ENCODE data around the gene TM2D3.
"Not testable (repeated sequence)": the region's sequence is repeated elsewhere in the genome, so short reads cannot be mapped to it uniquely, and the experiment has no call there.

The TM2D3 gene

DNA sequence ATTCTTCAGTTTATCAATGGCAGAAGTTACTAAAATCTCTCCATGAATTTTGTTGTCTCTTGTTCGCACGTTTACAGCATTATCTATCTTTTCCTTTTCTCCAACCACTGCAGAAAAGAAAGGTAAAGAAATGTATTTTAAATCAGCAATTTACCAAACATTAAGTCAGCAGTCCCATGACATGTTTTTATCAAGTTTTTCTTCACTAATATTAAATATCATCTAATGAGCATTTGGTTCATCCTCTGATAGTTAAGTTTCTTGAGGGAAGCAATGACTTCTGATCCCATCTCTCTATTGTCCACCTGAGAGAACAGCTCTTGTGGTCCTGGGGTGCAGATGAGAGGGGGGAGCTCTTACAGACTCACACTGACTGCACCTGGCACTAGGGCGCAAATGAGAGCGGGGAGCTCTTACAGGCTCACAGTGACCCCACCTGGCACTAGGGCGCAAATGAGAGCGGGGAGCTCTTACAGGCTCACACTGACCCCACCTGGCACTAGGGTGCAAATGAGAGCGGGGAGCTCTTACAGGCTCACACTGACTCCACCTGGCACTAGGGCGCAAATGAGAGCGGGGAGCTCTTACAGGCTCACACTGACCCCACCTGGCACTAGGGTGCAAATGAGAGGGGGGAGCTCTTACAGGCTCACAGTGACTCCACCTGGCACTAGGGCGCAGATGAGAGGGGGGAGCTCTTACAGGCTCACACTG lies 2.6 kb upstream of the TM2D3 start:
- DNase-seq = not testable (repeated sequence)

DNA sequence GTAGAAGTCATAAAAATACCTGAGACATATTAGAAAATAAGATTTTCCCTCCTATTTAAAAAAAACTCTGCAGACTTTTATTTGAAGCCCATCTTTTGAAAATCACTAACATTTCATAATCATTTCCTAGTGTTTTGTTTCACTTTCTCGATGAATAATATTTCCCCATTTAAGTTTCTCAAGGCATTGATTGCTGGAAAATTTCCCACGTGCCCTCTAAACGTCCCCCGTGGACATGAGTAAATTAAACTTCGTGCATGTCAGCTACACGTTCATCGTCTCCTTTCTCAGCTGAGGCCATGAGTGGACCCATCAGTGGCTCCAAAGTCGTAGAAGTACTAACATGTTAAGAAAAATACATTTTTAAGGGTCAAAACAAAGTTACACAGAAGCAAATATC lies 2.0 kb upstream of the TM2D3 start:
- DNase-seq = no peak

DNA sequence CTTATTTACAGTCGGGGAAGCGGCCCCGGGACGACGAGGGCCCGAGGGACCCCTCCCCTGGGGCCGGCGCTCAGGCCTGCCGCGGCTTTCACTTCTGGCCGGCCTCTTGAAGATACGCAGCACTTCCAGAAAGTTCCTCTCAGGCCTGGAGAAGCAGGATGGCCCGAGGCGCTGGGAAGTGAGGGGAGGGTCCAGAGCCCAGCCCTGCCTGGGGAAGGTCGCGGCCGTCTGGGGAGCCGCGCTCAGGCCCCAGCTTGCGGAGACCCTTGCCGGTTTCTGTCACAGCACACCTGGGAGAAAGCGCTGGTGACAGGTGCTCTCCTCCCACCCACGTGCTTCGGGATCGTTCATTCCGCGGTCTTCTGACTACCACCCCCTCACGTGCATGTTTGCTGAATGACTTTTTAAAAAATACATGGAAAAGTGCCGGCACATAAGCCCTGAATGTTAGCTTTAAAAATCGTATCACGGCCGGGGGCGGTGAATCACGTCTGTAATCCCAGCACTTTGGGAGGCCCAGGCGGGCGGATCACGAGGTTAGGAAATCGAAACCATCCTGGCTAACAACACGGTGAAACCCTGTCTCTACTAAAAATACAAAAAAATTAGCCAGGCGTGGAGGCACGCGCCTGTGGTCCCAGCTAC lies 727 bp upstream of the TM2D3 start:
- DNase-seq = peak in 1 of 2 experiments; percentile 59

DNA sequence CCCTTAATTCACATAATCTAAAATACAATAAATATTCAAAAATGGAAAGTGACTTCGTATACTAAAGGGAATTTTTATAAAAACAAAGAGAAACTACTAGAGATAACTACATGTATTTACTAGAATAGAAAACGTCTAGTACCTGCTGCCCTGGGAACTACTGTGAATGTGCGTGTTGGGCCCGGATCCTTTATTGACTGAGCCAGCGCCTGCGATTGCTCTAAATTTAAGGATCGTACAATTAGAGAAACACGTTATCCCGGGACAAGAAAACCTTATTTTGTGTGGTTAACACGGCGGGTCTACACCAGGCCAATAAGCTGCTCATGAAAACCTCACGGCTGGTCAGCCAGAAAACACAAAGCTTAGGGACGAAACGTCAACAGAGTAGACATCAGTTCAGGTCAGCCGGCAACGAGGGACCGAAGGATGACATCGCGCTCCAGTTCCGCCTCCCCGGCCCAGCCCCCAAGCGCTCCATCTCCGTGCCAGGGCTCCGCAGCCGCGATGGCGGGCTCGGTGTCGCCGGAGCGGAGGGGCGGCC lies 555 bp downstream of the TM2D3 start:
- peak in 1 of 2 experiments; percentile 77 for DNase-seq

GRCh38 chr15:101650145-101650544 lies 2.0 kb downstream of the TM2D3 start:
- DNase-seq = peak in 1 of 2 experiments; percentile 20

- DNase-seq = peak in 1 of 2 experiments; percentile 12
These were observed 3.8 kb downstream of the TM2D3 start for GRCh38 chr15:101648356-101648755.

DNA sequence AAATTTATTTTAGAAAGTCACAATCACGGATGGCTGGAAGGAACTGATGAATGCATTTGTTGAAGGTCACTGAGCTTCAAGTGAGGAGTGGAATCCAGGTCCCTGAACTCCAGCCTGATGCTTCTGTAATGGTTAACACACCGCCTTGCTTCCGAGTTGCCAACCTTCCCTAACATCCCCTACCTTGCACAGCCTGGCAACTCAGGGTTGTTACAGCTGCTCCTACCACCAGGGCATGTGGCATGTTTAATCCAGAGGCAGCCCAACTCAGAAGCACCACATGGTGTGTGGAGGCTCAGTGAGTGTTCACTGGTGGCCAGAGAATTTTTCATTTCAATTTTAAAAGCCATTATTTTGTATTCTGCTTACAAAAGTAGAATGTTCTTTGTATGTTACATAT lies 4.9 kb downstream of the TM2D3 start:
- no peak for DNase-seq

DNA sequence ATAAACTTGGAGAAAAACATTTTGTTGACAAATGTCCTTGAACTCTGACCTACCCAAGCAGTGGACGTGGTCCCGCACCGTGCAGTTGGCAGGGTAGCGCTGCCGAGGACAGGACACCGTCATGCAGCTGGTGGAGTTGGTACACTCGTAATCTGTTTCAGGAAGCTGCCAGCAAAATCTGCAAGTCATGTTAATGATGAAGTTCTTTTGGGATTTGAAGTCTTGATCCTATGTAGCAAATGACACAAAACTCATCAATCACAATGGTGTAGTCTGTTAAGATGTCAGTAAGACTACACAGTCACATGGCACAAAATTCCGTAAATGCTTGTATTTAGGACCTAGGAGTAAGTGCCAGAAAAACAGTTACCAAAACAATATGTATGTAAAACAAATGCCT lies 5.5 kb downstream of the TM2D3 start:
- DNase-seq = no peak

DNA sequence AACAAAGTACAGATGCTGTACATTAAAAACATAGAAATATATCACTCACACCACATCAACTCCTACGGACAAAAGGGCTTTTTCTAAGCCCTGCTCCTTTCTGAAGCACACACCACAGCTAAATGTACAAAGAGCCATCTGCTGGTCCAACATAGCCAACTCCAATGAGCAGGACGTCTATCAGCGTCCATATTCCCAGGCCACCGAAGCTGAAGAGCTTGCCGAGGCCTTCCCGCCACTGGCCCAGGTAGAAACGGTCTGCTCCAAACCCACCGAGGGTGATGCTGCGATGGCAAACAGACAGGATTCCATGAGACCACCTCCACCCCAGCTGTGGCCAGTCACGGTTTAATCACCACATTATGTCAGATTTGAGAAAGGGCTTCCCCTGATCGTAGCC lies 9.8 kb downstream of the TM2D3 start:
- no peak for DNase-seq

DNA sequence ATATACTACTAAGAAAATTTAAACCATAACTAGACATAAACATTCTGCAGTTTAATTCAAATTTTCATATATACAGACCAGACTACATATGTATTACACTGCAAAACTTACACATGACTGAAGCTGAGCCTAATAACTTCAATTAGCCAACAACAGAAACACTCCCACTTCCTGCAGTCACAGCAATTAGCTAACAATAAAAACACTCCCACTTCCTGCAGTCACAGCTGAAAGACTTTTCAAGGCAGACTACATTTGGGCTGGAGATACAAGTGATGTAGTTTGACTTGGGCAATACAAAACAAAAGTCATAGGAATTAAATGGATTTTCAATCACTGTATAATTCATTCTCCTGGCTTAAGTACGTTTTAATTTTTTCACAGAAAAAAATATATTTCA lies 10.3 kb downstream of the TM2D3 start:
- DNase-seq = no peak

DNA sequence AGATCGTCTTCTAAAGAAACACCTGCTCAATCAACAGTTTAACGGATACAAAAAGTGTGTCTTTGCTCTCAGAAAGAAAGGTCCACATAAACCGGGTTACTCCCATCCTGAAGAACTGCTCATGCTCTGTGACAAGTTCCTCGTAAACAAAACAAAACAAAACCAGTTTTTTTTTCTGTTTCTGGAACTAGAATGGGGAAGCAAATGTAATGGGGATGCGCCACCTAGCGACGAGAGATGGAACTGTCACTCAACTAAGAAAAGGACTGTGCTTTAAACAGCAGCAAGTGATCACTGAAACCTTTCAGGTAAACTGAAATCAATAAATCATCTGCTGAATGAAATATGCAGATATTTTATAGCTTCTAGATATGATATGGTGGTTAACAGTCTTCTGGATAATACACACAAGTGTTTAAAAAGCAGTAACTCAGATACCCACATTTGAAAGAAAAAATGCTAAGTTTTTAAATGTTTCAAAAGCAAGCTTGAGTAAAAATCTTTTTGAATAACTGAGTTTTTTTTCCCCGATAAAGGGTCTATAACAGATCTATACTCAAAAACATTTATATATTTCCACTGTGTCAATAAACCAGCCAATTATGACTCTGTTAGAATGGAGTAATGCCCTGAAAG lies 10.9 kb downstream of the TM2D3 start:
- DNase-seq = peak; percentile 56 to 75

- DNase-seq = peak in 1 of 2 experiments; percentile 21
These were observed 12.5 kb downstream of the TM2D3 start for GRCh38 chr15:101639667-101640066.

GRCh38 chr15:101637919-101638318 lies 14.3 kb downstream of the TM2D3 start:
- no peak for DNase-seq

DNA sequence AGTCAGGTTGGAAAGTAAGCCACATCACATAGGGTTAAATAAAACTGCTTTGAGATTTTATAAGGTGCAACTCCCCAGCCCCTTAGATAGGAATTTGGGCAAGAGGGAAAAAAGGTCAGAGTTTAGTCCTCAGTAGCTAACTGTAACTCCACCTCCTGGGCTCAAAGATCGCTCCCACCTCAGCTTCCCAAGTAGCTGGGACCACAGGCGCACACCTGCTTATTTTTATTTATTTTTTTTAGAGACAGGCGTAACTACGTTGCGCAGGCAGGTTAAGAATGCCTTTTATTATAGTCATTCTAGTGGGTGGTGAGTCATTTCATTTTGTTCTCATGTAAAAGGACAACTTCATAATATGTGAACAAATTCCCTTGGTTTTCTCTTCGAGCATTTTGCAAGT lies 14.7 kb downstream of the TM2D3 start:
- DNase-seq = no peak

DNA sequence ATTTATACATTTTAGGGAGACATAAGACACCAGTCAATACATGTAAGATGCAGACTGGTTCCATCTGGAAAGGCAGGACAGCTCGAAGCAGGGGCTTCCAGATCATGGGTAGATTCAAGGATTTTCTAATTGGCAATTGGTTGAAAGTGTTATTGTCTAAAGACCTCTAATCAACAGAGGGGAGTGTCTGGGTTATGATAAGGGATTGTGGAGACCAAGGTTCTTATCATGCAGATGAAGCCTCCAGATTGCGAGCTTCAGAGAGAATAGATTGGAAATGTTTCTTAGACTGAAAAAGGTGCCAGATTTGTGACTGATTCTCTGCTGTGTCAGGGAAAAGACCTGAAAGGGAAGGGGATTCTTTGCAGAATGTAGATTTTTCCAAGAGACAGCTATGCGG lies 15.1 kb downstream of the TM2D3 start:
- no peak for DNase-seq

DNA sequence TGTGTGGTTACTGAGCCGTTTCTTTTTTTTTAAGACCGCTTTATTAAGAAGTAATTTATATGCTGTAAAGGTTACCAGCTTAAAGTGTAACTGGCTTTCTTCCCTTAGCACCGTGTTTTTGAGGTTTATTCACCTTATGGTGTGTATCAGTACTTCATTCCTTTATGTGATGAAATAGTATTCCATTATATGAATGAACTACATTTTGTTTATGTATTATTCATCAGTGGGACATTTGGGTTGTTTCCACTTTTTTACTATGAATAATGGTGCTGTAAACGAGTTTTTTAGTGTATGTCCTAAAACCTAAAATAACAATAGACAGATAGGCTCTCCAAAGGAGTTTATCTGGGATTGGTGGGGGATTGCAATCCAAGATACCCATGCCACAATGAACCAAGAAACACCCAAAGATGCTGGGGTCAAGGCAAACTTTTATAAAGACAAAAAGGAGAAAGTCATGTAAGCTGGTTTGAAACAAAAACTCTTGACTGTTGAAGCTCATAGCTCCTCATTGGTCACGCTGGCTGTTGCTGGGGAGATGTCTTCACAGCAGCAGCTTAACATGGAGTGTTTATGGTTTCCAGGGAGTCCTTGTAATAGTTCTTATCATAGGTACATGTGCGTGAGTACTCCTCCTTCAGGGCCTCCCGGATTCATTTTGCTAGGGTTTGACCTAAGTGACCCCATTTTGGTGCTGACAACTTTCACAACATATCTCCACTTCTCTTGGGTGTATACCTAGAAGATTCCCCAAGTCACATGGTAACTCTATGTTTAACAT lies 16.0 kb downstream of the TM2D3 start:
- no peak for DNase-seq

DNA sequence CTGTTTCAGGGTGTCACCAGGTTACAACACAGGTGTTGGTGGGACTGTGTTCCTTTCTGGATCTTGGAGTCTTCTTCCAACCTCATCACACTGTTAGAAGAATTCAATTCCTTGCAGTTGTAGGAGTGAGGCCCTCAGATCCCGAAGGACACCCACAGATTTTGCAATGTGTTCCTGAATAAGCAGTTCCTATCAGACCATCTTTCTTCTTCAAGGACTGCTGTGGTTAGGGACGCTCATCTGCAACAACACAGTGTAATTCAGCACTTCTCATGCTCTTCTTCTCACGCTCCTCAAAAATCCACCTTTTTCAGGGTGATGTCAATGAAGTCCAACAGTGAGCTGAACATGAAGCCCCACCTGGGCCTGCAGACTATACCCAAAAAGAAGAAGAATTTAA lies 18.8 kb downstream of the TM2D3 start:
- no peak for DNase-seq

DNA sequence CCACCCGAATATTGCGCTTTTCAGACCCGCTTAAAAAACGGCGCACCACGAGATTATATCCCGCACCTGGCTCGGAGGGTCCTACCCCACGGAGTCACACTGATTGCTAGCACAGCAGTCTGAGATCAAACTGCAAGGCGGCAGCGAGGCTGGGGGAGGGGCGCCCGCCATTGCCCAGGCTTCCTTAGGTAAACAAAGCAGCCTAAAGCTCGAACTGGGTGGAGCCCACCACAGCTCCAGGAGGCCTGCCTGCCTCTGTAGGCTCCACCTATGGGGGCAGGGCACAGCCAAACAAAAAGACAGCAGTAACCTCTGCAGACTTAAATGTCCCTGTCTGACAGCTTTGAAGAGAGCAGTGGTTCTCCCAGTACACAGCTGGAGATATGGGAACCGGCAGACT lies 25.5 kb downstream of the TM2D3 start:
- DNase-seq = not testable (repeated sequence)

DNA sequence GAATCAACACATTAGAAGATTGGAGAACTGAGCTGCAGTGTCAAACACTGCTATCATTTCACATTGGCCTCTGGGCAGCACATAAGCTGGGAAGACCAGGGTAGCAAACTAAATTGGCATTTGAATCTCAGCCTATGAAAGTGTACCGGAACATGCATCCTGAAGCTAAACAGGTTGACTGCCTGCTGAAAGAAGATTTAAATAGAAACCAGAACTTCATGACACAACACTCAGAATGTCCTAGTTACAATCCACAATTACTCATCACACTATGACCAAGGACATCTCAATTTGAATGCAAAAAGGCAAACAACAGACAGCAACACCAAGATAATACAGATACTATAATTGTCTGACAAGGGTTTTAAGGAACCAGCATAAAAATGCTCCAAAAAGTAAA lies 26.2 kb downstream of the TM2D3 start:
- no peak for DNase-seq

DNA sequence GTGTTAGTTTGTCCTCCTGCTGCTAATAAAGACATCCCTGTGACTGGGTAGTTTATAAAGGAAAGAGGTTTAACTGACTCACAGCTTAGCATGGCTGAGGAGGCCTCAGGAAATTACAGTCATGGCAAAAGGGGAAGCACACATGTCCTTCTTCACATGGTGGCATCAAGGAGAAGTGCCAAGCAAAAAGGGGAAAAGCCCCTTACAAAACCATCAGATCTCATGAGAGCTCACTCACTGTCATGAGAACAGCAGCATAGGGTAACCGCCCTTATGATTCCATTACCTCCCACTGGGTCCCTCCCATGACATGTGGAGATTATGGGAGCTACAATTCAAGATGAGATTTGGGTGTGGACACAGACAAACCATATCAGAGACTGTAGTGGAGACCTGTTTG lies 27.0 kb downstream of the TM2D3 start:
- DNase-seq = no peak

DNA sequence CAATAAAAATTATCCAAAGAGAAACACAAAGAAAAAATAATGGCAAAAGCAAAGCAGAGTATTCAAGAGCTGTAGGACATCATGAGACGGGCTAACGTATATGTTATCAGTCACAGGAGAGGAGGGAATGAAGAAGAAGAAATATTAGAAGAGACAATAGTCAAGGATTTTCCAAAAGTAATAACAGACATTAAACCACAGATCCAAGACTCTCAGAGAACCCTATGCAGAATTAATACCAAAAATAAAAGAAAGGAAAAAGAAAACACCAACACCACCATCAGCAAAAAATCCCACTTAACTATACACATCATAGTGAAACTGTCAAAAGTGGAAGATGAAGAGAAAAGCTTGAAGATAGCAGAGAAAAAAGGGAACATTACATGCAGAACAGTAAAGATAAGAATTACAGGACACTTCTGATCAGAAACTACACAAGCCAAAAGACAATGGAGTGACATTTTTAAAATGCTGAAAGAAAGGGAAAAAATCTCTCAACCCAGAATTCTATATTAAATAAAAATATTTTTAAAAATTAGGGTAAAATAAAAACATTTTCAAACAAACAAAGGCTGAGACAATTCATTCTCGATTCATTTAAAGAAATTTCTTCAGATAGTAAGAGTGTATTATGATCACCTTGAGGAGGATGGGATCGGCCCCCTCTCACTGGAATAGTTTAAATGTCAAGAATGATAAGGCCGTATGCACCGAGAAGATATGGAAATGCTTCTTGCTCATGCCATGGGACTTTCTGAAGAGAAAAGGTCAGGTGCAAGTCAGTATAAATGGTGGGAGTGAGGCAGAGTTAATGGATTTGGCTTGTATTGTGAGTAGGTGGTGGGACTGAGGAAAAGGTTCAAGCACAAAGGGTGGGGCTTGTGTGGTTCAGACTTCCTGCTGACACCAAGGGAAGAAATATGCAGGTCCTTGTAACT lies 28.5 kb downstream of the TM2D3 start:
- no peak for DNase-seq

GRCh38 chr15:101621961-101622360 lies 30.2 kb downstream of the TM2D3 start:
- DNase-seq = no peak

Data from NCI-H526 (cell line).